ENCODE measurements around the gene EMB.
"Not testable (repeated sequence)": the region's sequence is repeated elsewhere in the genome, so short reads cannot be mapped to it uniquely, and the experiment has no call there.

Gene EMB

GRCh38 chr5:50421184-50421950 lies 19.7 kb downstream of the EMB start:
- not testable (repeated sequence) for DNase-seq (ENCODE audit: low read depth)

- DNase-seq (ENCODE audit: low read depth) = no peak
Measured at GRCh38 chr5:50420343-50420935, 20.6 kb downstream of the EMB start.

GRCh38 chr5:50419656-50420055 lies 21.4 kb downstream of the EMB start:
- DNase-seq (ENCODE audit: low read depth) = not testable (repeated sequence)

GRCh38 chr5:50416637-50417036 lies 24.5 kb downstream of the EMB start:
- not testable (repeated sequence) for DNase-seq (ENCODE audit: low read depth)

- DNase-seq (ENCODE audit: low read depth) = no peak
Measured at GRCh38 chr5:50415912-50416311, 25.2 kb downstream of the EMB start.

- not testable (repeated sequence) for DNase-seq (ENCODE audit: low read depth)
Measured at GRCh38 chr5:50410932-50411331, 30.2 kb downstream of the EMB start.

- DNase-seq (ENCODE audit: low read depth) = no peak
Measured at GRCh38 chr5:50406877-50407276, 34.2 kb downstream of the EMB start.

- DNase-seq (ENCODE audit: low read depth) = no peak
Measured at GRCh38 chr5:50401336-50401735, 39.8 kb downstream of the EMB start.

GRCh38 chr5:50393925-50394609 lies 47.0 kb downstream of the EMB start:
- DNase-seq (ENCODE audit: low read depth) = peak; percentile 23

GRCh38 chr5:50392289-50392688 lies 48.8 kb downstream of the EMB start:
- not testable (repeated sequence) for DNase-seq (ENCODE audit: low read depth)

- DNase-seq (ENCODE audit: low read depth) = not testable (repeated sequence)
Measured at GRCh38 chr5:50384381-50384780, 56.7 kb downstream of the EMB start.

- not testable (repeated sequence) for DNase-seq (ENCODE audit: low read depth)
Measured at GRCh38 chr5:50376696-50377095, 64.4 kb downstream of the EMB start.

GRCh38 chr5:50369287-50370033 lies 71.6 kb downstream of the EMB start:
- DNase-seq (ENCODE audit: low read depth) = not testable (repeated sequence)

GRCh38 chr5:50365426-50366251 lies 75.4 kb downstream of the EMB start:
- DNase-seq (ENCODE audit: low read depth) = no peak

- not testable (repeated sequence) for DNase-seq (ENCODE audit: low read depth)
Measured at GRCh38 chr5:50364535-50365309, 76.4 kb downstream of the EMB start.

- DNase-seq (ENCODE audit: low read depth) = no peak
Measured at GRCh38 chr5:50359187-50359586, 81.9 kb downstream of the EMB start.

- no peak for DNase-seq (ENCODE audit: low read depth)
Measured at GRCh38 chr5:50352382-50352781, 88.7 kb downstream of the EMB start.

All from fibroblast of gingiva (primary cell).